GM21576 (cell line): ENCODE results near the gene RACGAP1.

Source experiments
- ATAC-seq: cut with Tn5 transposase; IDR thresholded peaks from one replicate; pipeline ENCODE4 v1.9.1; 2021; ENCODE audit warnings: mild to moderate bottlenecking, moderate library complexity; ENCODE audit not compliant: unreplicated experiment

Gene RACGAP1, protein sequence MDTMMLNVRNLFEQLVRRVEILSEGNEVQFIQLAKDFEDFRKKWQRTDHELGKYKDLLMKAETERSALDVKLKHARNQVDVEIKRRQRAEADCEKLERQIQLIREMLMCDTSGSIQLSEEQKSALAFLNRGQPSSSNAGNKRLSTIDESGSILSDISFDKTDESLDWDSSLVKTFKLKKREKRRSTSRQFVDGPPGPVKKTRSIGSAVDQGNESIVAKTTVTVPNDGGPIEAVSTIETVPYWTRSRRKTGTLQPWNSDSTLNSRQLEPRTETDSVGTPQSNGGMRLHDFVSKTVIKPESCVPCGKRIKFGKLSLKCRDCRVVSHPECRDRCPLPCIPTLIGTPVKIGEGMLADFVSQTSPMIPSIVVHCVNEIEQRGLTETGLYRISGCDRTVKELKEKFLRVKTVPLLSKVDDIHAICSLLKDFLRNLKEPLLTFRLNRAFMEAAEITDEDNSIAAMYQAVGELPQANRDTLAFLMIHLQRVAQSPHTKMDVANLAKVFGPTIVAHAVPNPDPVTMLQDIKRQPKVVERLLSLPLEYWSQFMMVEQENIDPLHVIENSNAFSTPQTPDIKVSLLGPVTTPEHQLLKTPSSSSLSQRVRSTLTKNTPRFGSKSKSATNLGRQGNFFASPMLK

GRCh38 chr12:50025187-50026059 lies at the start of gene RACGAP1:
Gene RACGAP1, minus strand, starts transcription at chr12:50025494. Its CDS starts 8,779 bp downstream, at chr12:50016715.
- ATAC-seq, result peak; percentile 94

DNA sequence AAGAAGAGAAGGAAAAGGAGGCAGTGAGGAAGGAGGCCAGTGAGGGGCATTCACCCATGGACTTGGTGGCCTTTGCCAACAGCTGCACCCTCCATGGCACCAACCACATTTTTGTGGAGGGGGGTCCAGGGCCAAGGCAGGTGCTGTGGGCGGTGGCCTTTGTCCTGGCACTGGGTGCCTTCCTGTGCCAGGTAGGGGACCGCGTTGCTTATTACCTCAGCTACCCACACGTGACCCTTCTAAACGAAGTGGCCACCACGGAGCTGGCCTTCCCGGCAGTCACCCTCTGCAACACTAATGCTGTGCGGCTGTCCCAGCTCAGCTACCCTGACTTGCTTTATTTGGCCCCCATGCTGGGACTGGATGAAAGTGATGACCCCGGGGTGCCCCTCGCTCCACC lies 48.4 kb upstream of the RACGAP1 start:
- no peak for ATAC-seq

DNA sequence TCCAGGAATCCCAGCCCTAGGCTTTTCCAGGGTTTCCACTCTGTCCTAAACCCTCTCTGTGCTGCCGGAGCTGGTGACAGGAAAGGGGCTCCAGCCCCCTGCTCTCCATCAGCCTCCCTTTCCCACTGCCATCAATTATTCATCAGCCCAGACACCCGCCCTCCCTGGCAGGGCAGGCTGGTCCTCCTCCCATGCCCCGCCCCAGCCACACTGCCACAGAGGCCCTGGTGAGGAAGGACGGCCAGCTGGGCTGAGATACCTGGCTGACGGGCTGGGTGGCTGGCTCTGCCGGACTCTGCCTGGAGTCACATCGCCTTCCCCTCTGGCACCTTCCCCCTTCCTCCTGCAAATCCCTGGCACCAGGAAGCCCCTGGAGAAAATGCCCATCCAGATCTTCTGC lies 47.9 kb upstream of the RACGAP1 start:
- ATAC-seq, result no peak

GRCh38 chr12:50072198-50072907 lies 47.1 kb upstream of the RACGAP1 start:
- ATAC-seq, result no peak

- no peak for ATAC-seq
Measured at GRCh38 chr12:50070314-50071060, 45.2 kb upstream of the RACGAP1 start.

DNA sequence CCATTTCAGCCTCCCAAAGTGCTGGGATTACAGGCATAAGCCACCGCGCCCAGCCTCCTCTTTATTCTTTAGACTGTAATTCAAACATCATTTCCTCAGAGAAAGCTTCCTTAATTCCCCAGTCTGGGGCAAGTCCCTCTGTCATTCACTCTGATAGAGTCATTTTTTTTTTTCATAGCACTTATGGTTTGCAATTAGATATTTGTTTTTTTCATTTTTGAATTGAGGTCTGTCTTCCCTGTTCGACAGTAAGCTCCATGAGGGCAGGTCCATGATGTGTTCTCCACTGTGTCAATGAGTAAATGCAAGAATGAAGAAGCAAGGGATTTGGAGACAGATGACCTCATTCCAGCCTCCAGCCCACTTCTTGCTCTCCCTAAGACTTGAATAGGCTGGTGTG lies 44.2 kb upstream of the RACGAP1 start:
- no peak for ATAC-seq

DNA sequence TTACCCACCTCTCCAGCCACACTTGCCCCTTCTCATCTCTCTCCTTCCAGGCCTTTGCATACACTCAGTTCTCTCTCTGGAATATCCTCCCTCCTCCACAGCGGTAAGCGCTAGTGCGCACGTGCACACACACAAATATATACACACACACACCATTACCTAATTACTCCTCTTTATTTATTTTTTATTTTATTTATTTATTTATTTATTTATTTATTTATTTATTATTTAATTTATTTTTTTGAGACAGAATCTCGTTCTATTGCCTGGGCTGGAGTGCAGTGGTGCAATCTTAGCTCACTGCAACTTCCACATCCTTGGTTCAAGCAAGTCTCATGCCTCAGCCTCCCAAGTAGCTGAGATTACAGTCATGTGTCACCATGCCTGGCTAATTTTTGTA lies 43.8 kb upstream of the RACGAP1 start:
- ATAC-seq, result no peak

DNA sequence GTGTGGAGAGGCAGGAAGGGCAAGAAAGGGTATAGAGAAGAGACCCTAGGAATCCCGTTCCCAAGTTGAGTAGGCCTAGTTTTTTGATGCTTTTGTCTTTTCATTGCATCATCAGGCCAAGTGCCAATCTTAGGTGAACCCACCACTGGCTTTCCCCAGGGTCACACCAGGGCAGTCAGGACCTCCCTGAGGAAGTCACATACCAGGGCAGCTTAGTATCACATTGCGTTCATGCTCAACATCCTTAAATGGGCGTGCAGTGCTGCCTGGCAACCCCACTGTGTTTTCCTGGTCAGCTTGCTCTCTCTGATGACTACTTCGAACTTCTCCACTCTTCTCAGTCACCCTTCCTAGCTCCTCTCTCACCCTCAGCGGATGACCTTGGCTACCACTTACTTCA lies 41.1 kb upstream of the RACGAP1 start:
- no peak for ATAC-seq

DNA sequence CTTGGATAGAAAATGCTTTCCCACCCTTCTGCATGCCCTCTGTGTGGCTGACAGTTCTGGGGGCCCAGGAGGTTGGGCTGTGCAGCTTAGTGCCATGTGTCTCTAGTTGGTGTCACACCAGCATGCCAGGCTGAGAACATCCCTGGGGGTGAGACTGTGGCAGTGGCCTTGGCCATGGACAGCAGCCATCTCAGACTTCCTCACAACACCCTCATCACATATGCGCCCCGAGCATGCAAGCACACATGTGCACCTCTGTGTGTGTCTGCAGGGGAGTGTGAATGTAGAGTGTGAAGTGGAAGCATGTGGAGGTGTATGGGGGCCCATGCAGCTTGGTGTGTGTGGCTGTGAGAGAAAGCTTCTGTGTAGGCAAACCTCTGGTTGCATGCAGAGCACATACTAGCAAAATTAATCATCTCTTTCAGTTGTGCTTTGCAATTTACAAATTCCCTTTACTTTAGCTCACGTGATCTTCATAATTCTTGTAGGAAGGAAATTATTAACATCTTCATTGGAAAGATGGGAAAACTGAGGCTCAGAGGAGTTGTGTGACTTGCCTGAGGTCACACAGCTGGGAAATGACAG lies 40.5 kb upstream of the RACGAP1 start:
- no peak for ATAC-seq

DNA sequence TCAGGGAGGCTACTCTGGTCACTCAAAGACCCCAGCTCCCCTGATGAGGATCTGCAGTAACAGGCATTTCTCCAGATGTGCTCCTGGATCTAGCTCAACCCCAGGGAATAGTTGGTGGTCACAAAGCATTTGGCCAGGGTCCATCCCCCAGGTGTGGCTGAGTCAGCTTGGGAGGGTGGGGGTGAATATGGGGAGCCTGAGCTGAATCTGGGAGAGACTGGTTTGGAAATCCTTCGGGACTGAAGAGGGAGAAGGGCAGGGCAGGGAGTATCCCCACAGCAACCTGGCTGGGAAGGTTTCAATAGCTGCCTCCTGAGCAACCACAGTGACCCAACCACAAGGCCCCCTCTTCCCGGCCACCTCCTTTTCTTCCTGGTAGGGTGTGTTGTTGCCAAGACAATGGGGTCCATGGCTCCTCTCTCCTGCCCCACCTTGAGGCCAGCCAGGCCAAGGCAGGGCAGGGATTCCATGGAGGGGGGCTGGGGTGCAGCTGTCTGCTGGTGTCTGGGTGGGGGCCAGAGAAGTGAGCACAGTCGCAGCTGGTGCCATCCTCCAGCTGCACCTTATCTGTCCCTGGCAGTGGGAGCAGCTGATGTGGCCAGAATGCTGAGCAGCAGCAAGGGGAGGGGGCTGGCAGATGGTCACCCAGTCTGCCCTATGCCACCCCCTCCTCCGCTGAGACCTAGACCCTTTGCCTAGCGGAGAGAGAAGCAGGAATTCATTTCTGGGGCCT lies 37.6 kb upstream of the RACGAP1 start:
- ATAC-seq, result no peak

DNA sequence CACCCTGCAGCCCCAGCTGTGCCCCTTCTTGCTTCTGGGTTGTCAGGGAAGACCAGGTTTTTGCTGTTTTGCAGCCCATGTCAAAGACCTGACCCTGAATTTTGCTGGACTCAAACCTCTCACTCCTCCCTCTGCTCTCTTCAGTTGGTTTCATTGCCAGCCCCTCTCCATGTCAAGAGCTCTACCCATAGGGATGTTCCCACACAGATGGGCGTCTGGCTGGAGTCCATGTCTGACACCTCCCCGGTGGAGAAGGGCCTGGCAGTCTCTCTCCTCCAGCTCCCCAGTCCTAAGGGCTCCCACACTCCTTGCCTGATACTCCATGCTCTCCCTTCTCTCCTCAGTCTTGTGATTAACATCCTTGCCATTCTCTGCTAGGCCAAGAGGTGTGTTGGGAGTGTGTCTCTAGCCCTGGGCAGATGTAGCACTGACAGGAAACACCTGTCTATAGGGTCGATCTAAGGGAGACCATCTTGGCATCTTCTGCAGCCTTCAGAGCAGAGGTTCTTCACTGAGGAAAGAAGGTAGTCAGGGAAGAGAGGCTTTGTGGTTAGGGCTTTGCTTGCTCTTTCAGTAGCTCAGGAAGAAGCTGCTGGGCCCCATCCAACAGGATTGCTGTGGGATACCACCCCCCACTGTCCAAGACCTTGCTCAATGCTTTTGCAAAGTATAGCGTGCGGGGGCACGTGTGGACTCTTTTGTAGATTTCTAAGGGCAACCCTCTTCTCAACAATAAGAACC lies 36.8 kb upstream of the RACGAP1 start:
- ATAC-seq, result no peak

DNA sequence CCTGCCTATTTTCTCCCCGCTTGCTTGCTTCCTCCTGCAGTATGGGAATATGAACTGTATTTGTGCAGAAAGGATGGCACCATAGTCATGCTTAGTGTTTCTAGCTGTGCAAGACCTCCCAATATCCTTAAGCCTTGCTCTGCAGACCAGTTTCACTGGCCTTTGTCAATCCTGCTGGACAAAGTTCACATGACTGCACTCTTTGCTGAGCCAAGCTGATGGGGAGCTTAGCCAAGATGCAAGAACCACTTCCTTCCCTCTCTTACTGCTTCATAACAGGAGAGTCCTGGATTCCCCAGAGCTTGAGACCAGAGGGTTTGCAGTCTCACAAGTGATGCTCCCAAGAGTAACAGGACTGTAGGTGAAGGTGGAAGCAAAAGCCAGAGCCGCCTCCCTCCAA lies 35.9 kb upstream of the RACGAP1 start:
- ATAC-seq, result no peak

- no peak for ATAC-seq
Measured at GRCh38 chr12:50060120-50060468, 34.8 kb upstream of the RACGAP1 start.

GRCh38 chr12:50059440-50060119 lies 34.3 kb upstream of the RACGAP1 start:
- no peak for ATAC-seq

DNA sequence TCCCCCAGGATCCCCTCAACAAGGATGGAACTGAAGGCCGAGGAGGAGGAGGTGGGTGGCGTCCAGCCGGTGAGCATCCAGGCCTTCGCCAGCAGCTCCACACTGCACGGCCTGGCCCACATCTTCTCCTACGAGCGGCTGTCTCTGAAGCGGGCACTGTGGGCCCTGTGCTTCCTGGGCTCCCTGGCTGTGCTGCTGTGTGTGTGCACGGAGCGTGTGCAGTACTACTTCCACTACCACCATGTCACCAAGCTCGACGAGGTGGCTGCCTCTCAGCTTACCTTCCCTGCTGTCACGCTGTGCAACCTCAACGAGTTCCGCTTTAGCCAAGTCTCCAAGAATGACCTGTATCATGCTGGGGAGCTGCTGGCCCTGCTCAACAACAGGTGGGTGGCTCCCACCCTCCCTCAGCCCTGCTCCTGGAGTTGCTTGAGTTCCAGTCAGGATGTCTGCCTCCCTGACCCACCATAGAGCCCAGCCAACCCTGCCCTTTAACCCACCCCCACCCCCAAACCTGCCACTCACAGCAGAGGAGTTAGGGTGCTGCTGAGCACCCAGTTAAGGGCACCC lies 33.5 kb upstream of the RACGAP1 start:
- ATAC-seq, result no peak

DNA sequence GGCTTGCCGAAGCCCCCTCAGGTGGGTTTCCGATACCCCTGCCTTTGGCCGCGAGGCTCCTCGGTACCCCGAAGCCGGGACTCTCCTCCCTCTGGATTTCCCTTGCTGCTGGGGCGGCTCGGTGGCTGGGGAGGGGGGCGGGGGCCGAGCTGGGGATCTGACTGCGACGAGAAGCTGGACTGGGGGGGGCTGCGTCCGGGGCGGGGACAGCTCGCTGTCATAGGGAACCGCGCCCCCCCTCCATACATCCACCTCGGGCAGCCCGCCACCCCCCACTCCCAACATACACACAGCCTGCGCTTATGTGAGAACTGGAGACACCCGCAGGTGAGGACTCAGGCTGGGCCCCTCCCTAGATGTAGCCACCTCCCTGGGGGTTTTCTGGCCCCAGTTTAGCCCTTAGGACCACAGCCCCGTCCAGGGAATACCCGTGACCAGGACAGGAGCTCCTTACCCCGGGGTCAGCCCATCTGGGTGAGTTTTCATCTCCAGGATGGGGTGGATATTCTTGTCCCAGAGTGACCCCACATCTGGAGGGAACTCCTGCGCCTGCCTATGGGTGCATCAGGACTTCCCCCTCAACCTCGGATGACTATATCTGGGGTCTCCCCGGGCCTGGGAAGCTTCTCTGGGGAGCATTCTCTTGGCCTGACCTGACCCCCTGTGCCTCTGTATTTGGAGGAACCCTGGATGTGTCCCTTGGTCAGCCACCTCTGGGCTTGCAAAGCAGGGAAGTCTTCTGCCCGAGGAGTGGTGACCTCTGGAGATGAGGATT lies 32.8 kb upstream of the RACGAP1 start:
- ATAC-seq, result no peak
